ENCODE data around the gene RPL7A. TPM values are rescaled to one million over a fixed set of nuclear protein-coding genes. Genes with fewer than 3 reads are reported as not detected.

The RPL7A gene
- polyA plus RNA-seq, 1 experiment, result 2,708 TPM

DNA sequence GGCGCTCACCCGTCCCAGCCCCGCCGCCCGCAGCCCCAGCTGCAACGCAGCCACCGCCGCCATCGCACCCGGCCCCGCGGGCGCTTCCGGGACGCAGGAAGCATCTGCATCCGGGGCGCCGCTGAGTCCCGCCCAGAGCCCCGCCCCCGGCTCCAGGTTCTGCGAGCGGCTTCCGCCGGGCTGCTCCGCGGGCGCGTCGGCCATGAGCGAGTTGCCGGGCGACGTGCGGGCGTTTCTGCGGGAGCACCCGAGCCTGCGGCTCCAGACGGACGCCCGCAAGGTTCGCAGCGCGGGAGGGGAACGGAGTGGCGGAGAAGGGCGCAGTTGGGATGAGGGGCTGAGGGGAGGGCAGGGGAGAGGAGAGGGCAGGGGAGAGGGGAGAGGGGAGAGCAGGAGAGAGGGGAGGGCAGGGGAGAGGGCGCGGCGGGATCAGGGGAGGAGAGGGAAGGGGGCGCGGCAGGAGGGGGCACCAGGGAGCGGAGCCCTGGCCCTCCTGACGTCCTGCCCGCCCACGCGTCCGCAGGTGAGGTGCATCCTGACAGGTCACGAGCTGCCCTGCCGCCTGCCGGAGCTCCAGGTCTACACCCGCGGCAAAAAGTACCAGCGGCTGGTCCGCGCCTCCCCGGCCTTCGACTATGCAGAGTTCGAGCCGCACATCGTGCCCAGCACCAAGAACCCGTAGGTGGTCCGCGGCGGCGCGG lies 8.5 kb downstream of the RPL7A start, which contains the start of the genes SURF1 and SURF2:
TSS of gene SURF1 (minus strand) at position 97 of the 701 bp plus-strand sequence. CDS start at position 63, 34 bp downstream.
TSS of gene SURF2 (plus strand) at position 160 of the 701 bp plus-strand sequence. CDS start at position 203, 43 bp downstream.
- H3K9me3 ChIP-seq (ENCODE audit: control insufficient read depth, insufficient read depth, low read length), result no peaks in the 10 kb centered on the region; the same call in 1 of the 2 replicates
- H3K27me3 ChIP-seq (ENCODE audit: control insufficient read depth, insufficient read depth, low read length), result no peaks in the 10 kb centered on the region
- DNase-seq (ENCODE audit: low read depth, low spot score), result no peak
- TF ChIP-seq, protein P1, sequence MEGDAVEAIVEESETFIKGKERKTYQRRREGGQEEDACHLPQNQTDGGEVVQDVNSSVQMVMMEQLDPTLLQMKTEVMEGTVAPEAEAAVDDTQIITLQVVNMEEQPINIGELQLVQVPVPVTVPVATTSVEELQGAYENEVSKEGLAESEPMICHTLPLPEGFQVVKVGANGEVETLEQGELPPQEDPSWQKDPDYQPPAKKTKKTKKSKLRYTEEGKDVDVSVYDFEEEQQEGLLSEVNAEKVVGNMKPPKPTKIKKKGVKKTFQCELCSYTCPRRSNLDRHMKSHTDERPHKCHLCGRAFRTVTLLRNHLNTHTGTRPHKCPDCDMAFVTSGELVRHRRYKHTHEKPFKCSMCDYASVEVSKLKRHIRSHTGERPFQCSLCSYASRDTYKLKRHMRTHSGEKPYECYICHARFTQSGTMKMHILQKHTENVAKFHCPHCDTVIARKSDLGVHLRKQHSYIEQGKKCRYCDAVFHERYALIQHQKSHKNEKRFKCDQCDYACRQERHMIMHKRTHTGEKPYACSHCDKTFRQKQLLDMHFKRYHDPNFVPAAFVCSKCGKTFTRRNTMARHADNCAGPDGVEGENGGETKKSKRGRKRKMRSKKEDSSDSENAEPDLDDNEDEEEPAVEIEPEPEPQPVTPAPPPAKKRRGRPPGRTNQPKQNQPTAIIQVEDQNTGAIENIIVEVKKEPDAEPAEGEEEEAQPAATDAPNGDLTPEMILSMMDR (IDR thresholded peaks at IDR 0.05; ENCODE audit: low read depth, low read length), result no peak
- H3K27ac ChIP-seq (ENCODE audit: low read depth, low read length), result peak within 1 kb of the TSS; percentile 68
- peak within 1 kb of the TSS; percentile 92 for H3K4me3 ChIP-seq (ENCODE audit: low read depth, low read length)
- CTCF ChIA-PET, result interaction anchor here (1.1 to 2.2 kb wide), 2 partner anchors 14 to 130 kb away, joined by 3 to 7 read pairs; no protein-coding TSS in a partner anchor
- POLR2A ChIA-PET, result interaction anchor here (1.0 to 2.3 kb wide), 3 partner anchors 9 to 18 kb away, joined by 3 to 19 read pairs (median 7); partner anchors contain the start of genes MED22 and RPL7A

DNA sequence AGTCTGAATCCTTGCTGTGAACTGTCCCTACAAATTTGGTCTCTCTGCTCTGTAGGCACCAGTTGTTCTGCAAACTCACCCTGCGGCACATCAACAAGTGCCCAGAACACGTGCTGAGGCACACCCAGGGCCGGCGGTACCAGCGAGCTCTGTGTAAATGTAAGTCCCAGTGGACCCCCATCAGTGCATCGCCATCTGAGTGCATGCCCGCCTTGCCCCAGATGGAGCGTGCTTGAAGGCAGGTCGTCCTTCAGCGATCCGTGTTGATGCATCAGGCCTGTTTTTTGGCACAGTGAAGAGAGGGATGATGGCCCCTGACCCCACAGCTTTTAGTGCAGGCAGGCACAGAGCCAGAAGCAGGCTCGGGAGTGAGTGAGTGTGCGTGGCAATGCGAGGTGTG lies 9.6 kb downstream of the RPL7A start:
- ChIA-PET CTCF (interaction anchor here (0.6 to 1.1 kb wide), 2 partner anchors 13 to 16 kb away, joined by 3 to 5 read pairs; no protein-coding TSS in a partner anchor), POLR2A (interaction anchor here (2.3 kb wide), 1 partner anchor 10 kb away, joined by 19 read pairs; the partner anchor contains the start of genes MED22 and RPL7A)
- no peak overlapping the region for H3K27ac ChIP-seq (ENCODE audit: low read depth, low read length)
- no peaks in the 10 kb centered on the region for H3K27me3 ChIP-seq (ENCODE audit: control insufficient read depth, insufficient read depth, low read length)
- H3K4me3 ChIP-seq (ENCODE audit: low read depth, low read length), result peak overlapping the region; percentile 92; the same call in 1 of the 2 replicates
- no peak for DNase-seq (ENCODE audit: low read depth, low spot score)
- H3K9me3 ChIP-seq (ENCODE audit: control insufficient read depth, insufficient read depth, low read length), result no peaks in the 10 kb centered on the region; the same call in 1 of the 2 replicates
- TF ChIP-seq, protein P1 (IDR thresholded peaks at IDR 0.05; ENCODE audit: low read depth, low read length), result no peak

DNA sequence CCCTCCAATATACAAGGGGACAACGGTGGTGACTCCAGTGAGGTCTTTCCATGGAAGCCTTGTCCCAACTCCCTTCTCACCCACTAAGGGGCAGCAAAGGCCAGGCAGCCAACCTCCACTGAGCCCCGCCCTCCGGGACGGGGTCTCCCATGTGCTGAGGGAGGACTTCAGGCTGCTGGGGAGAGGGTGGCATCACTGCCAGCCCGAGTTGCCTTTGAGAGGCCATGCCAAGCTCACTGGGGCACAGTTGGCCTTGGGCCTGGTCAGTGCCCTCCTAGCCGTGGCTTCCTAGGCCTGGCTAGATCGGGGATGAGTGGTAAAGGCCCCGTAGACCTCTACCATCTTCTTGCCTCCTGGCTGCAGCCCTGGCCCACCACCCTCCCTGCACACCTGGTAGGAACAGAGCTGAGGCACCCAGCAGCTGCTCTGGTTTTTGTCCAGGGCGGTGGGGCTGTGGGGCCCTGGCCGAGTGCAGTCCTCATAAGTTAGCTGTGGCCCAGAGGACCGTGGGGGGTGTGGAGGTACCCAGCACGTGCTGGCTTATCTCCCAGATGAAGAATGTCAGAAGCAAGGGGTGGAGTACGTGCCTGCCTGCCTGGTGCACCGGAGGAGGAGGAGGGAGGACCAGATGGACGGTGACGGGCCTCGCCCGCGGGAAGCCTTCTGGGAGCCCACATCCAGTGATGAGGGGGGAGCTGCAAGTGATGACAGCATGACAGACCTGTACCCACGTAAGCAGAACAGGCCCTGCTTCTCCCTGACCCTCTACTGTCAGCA lies 11.6 kb downstream of the RPL7A start:
- no peak for DNase-seq (ENCODE audit: low read depth, low spot score)
- POLR2A ChIA-PET, result interaction anchor here (0.6 to 2.1 kb wide), 3 partner anchors 8 to 12 kb away, joined by 3 to 10 read pairs (median 9); partner anchors contain the start of genes MED22 and RPL7A
- Histone ChIP-seq H3K4me3 (ENCODE audit: low read depth, low read length) (no peak overlapping the region), H3K27ac (ENCODE audit: low read depth, low read length) (no peak overlapping the region), H3K9me3 (ENCODE audit: control insufficient read depth, insufficient read depth, low read length) (no peaks in the 10 kb centered on the region; the same call in 1 of the 2 replicates), H3K27me3 (ENCODE audit: control insufficient read depth, insufficient read depth, low read length) (no peaks in the 10 kb centered on the region)
- TF ChIP-seq, protein P1 (IDR thresholded peaks at IDR 0.05; ENCODE audit: low read depth, low read length), result 0 out of 2 replicates have a peak, but pooled peaks have one; percentile 23
- CTCF ChIA-PET, result interaction anchor here (0.7 kb wide), 1 partner anchor 560 kb away, joined by 3 read pairs; no protein-coding TSS in a partner anchor

DNA sequence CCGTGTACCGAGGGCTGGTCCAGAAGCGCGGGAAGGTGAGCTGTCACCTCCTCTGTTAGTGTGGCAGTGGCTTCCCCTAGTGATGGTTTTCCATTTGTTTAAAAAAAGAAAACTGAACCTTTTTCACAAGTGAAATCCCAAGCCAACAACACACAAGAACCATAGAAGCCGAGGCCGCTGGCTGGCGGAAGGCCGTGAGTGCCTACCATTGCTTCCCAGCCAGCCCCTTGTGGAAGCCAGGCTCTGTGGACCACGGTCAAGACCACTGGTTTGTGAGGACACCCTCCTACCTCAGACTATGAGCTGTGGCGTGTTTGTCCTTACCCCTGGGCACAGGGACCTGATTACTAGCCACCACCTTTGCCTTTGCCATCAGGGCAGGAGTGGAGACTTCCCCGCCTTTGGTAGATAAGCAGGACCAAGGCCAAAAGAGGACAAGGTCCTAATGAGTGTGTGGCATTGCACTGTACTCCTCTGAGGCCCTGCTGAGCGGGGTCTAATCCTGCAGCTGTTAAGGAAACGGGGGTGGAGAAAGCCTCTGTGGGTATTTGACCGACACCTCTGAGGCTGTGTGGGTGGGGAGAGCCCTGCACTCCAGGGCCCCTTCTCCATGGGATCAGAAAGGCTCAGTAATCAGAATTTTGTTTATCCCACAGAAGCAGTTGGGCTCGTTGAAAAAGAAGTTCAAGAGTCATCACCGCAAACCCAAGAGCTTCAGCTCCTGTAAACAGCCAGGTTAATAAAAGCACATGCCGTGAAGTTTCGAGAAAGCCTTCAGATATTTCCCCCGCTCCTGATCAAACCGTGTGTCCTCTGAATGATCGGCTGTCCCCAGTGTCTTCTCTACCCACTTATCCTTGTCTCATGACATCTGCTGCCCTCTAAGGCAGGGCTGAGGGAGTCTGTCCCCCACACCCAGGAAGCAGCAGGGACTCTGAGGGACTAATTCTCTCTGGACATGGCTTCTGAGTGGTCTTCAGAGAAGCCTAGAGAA lies 12.7 kb downstream of the RPL7A start:
- H3K4me3 ChIP-seq (ENCODE audit: low read depth, low read length), result no peak overlapping the region
- no peaks in the 10 kb centered on the region; the same call in 1 of the 2 replicates for H3K9me3 ChIP-seq (ENCODE audit: control insufficient read depth, insufficient read depth, low read length)
- no peak for DNase-seq (ENCODE audit: low read depth, low spot score)
- no peak overlapping the region for H3K27ac ChIP-seq (ENCODE audit: low read depth, low read length)
- ChIA-PET POLR2A (interaction anchor here (1.5 to 2.1 kb wide), 2 partner anchors 11 to 13 kb away, joined by 9 to 10 read pairs; partner anchors contain the start of genes MED22 and RPL7A), CTCF (interaction anchor here (0.7 kb wide), 1 partner anchor 559 kb away, joined by 3 read pairs; no protein-coding TSS in a partner anchor)
- H3K27me3 ChIP-seq (ENCODE audit: control insufficient read depth, insufficient read depth, low read length), result no peaks in the 10 kb centered on the region
- TF ChIP-seq, protein P1 (IDR thresholded peaks at IDR 0.05; ENCODE audit: low read depth, low read length), result no peak

Data from AG04450 (cell line).